HG02938 (cell line): Measurements from ENCODE around the gene EML1.
"Not testable (repeated sequence)": the region's sequence is repeated elsewhere in the genome, so short reads cannot be mapped to it uniquely, and the experiment has no call there.

Experiments
- ATAC-seq: cut with Tn5 transposase; IDR thresholded peaks from one replicate; pipeline ENCODE4 v1.9.1; 2021; ENCODE audit warnings: mild to moderate bottlenecking, moderate library complexity; ENCODE audit not compliant: unreplicated experiment

The EML1 gene

GRCh38 chr14:99755629-99756603 is 37.3 kb upstream of the EML1 start:
- ATAC-seq: no peak

GRCh38 chr14:99756796-99757195 is 36.4 kb upstream of the EML1 start:
- ATAC-seq: no peak

GRCh38 chr14:99757331-99758070 is 35.7 kb upstream of the EML1 start:
- ATAC-seq: no peak

GRCh38 chr14:99758121-99758821 is 34.9 kb upstream of the EML1 start:
- no peak for ATAC-seq

- ATAC-seq: no peak
These were observed 34.2 kb upstream of the EML1 start for GRCh38 chr14:99758872-99759545.

- ATAC-seq: no peak
These were observed 33.7 kb upstream of the EML1 start for GRCh38 chr14:99759546-99759925.

GRCh38 chr14:99760817-99761216 is 32.4 kb upstream of the EML1 start:
- no peak for ATAC-seq

- not testable (repeated sequence) for ATAC-seq
These were observed 30.3 kb upstream of the EML1 start for GRCh38 chr14:99762911-99763310.

GRCh38 chr14:99763527-99764221 is 29.5 kb upstream of the EML1 start:
- no peak for ATAC-seq

GRCh38 chr14:99764222-99764706 is 28.9 kb upstream of the EML1 start:
- ATAC-seq: no peak

- no peak for ATAC-seq
These were observed 24.8 kb upstream of the EML1 start for GRCh38 chr14:99768381-99768780.

- no peak for ATAC-seq
These were observed 24.1 kb upstream of the EML1 start for GRCh38 chr14:99769123-99769522.

- no peak for ATAC-seq
These were observed 23.4 kb upstream of the EML1 start for GRCh38 chr14:99769799-99770198.

- no peak for ATAC-seq
These were observed 20.6 kb upstream of the EML1 start for GRCh38 chr14:99772371-99773283.

GRCh38 chr14:99773521-99774497 is 19.4 kb upstream of the EML1 start:
- no peak for ATAC-seq

- no peak for ATAC-seq
These were observed 18.5 kb upstream of the EML1 start for GRCh38 chr14:99774556-99775307.

GRCh38 chr14:99775351-99775750 is 17.9 kb upstream of the EML1 start:
- no peak for ATAC-seq
